Testis (tissue), 3 donors: ENCODE measurements around the gene EEF1G. TPM values are rescaled to one million over a fixed set of nuclear protein-coding genes. Genes with fewer than 3 reads are reported as not detected.

Experiments
- DNase-seq: peaks from one replicate; pipeline ENCODE4 v3.0.0-alpha.2; 2019
- H3K27ac ChIP-seq, 2 donors: fragments of 200-600 bp; sonication (generic); one replicate each; pipeline ENCODE4 v1.5.1; 2019
- H3K27me3 ChIP-seq: fragments of 200-600 bp; sonication (generic); one replicate; pipeline ENCODE4 v1.5.1; 2019
- H3K36me3 ChIP-seq: fragments of 200-600 bp; sonication (generic); one replicate; pipeline ENCODE4 v1.5.1; 2017; ENCODE audit warnings: low read depth; ENCODE audit errors: missing control alignments
- H3K4me1 ChIP-seq: fragments of 200-600 bp; sonication (generic); one replicate; pipeline ENCODE4 v1.5.1; 2019
- H3K4me3 ChIP-seq, 2 donors: fragments of 200-600 bp; sonication (generic); one replicate each; pipeline ENCODE4 v1.5.1; 2017 to 2019
- H3K9me3 ChIP-seq: fragments of 200-600 bp; sonication (generic); one replicate; pipeline ENCODE4 v1.5.1; 2017
- POLR2A ChIP-seq: fragments of 450-650 bp; IDR thresholded peaks from one replicate; pipeline ENCODE4 v1.6.1; 2017; ENCODE audit warnings: antibody characterized with exemption, mild to moderate bottlenecking, moderate library complexity
- WGBS, 2 donors: methylation state at CpG; one replicate each; pipeline ENCODE4 v1.1.5; 2018; 5-methylcytosine and 5-hydroxymethylcytosine counted together
- intact Hi-C: fragments of 100-400 bp; cut with DNase I; formaldehyde crosslinking; loops from one replicate; pipeline ENCODE4 v1.15.1; 2023; ENCODE audit warnings: low total_unique reads
- polyA plus RNA-seq: library from polyadenylated mRNA; stranded (reverse); fragments of 350-450 nt; fragmentation: Illumina TruSeq; extraction: RNeasy Lipid Tissue Mini Kit (QIAGEN cat#74804); gene quantifications from one replicate; pipeline ENCODE4 v1.2.3, GENCODE V29; 2014; ENCODE audit warnings: low read depth, low replicate concordance; ENCODE audit not compliant: insufficient read depth
- total RNA-seq, 2 donors: library from RNA; depleted of rRNA; stranded (reverse); fragments of >200 nt; gene quantifications; one replicate each; pipeline ENCODE4 v1.2.3, GENCODE V29; 2016
- TF ChIP-seq, protein P1 (sequence below), 3 experiments: fragments of 450-650 bp in 2 of 3; fragments of 200-600 bp in 1 of 3; sonication (generic) in 1 of 3; IDR thresholded peaks; one replicate each; pipeline ENCODE4 v1.5.1; 2016 to 2019; ENCODE audit warnings: antibody characterized with exemption in 3 of 3, mild to moderate bottlenecking in 2 of 3, moderate library complexity in 1 of 3

The EEF1G gene
- total and polyA plus RNA-seq, 3 donors from 2014 or later: 607 to 1,165 (median 868) TPM

DNA sequence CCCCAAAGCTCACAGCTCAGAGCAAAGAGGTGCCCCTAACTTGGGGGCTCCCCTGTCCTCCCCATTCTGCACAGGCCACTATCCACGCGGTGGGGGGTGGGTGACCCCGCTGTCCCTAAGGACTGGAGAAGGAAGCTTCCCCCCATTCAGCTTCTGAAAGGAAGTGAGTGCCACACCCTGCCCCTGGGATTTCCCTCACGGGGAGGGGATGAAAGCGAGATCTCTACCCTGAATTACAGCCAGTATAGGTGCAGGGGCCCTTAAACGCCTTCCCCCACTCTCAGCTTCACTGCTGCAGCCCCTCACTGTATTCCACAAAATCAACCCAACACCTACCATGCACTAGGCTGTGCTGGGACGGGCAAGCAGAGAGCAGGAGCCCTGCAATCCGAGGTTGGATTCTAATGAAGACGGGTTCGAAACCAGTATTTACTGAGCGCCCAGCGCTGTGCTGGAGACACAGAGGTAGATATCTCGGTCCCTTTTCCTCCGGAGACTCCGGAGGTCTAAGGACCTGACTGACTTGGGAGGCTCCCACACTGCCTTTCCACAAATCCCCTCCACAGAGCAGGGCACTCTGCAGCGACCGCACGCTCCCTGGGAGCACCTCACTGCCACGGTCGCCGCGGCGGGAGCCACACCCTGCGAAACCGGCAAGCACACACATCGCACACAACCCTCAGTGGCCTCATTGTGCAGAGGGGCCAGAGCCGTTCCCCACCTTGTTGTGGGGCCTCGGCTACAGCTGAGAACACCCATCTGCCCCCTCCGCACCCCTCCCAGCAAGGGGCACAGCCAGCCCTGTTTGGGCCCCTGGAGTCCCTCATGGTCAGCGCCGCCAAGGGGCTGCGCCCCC is 28.9 kb downstream of the EEF1G start:
- no peak for TF ChIP-seq POLR2A
- TF ChIP-seq, protein P1, sequence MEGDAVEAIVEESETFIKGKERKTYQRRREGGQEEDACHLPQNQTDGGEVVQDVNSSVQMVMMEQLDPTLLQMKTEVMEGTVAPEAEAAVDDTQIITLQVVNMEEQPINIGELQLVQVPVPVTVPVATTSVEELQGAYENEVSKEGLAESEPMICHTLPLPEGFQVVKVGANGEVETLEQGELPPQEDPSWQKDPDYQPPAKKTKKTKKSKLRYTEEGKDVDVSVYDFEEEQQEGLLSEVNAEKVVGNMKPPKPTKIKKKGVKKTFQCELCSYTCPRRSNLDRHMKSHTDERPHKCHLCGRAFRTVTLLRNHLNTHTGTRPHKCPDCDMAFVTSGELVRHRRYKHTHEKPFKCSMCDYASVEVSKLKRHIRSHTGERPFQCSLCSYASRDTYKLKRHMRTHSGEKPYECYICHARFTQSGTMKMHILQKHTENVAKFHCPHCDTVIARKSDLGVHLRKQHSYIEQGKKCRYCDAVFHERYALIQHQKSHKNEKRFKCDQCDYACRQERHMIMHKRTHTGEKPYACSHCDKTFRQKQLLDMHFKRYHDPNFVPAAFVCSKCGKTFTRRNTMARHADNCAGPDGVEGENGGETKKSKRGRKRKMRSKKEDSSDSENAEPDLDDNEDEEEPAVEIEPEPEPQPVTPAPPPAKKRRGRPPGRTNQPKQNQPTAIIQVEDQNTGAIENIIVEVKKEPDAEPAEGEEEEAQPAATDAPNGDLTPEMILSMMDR (IDR thresholded peaks at IDR 0.05): no peak
- no peak for DNase-seq
- WGBS, 2 donors: 7 to 29% methylated on average over 5 to 32 of the region's 32 CpGs
- H3K4me1 ChIP-seq: peaks cover 58% of the 10 kb centered on the region
- no peaks in the 10 kb centered on the region for H3K27me3 ChIP-seq
- no peaks in the 10 kb centered on the region for H3K9me3 ChIP-seq
- H3K4me3 ChIP-seq: peak overlapping the region; percentile 86 to 93
- intact Hi-C loops: loop anchor here (5.0 to 10.0 kb wide), 2 partner anchors 113 to 150 kb away; no protein-coding TSS in a partner anchor
- H3K27ac ChIP-seq: peak overlapping the region; percentile 84 to 95
- H3K36me3 ChIP-seq: no peaks in the 10 kb centered on the region

DNA sequence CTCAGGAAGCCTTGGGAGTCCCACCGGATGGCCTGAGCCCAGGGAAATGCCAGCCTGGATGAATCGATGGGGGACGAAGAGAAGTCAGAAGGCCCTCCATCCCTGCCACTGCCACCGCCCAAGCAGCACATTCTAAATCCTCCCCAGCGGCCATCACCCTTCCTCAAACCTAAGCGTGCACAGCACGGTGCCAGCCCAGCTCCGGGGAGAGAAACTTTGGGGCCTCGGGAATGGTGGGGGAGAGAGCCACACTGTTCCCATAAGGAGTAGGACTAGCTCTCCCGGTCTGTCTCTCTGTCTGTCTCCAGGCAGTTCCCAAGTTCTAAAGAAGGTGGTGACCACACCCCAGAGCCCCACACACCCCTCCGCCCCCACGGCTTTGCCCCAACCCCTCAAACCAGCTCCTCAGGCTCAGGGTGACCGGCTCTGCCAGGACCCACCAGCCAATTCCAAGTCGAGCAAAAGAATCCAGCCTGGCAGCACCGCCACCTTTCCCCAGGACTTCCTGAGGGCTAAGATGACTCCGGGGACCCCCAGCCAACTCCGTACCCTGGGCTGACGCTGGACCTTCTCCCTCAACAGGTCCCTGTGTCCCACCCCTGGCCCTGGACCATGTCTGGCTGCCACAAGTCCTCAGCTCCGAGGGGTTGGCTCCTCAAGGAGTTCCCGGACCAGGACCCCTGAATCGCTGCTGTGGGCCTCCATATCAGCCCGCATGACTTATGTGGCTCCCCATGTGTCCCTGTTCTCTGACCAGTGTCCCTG is 29.8 kb downstream of the EEF1G start:
- intact Hi-C loops: loop anchor here (5.0 to 10.0 kb wide), 2 partner anchors 112 to 149 kb away; no protein-coding TSS in a partner anchor
- no peak for DNase-seq
- Histone ChIP-seq H3K36me3 (no peaks in the 10 kb centered on the region), H3K27ac (peak overlapping the region; percentile 74 to 95), H3K4me3 (peak overlapping the region; percentile 86 to 93), H3K4me1 (peaks cover 58% of the 10 kb centered on the region), H3K9me3 (no peaks in the 10 kb centered on the region), H3K27me3 (no peaks in the 10 kb centered on the region)
- 29 to 51% methylated on average over 13 to 22 of the region's 22 CpGs for WGBS, 2 donors
- TF ChIP-seq, protein P1 (IDR thresholded peaks at IDR 0.05): no peak
- no peak for TF ChIP-seq POLR2A

DNA sequence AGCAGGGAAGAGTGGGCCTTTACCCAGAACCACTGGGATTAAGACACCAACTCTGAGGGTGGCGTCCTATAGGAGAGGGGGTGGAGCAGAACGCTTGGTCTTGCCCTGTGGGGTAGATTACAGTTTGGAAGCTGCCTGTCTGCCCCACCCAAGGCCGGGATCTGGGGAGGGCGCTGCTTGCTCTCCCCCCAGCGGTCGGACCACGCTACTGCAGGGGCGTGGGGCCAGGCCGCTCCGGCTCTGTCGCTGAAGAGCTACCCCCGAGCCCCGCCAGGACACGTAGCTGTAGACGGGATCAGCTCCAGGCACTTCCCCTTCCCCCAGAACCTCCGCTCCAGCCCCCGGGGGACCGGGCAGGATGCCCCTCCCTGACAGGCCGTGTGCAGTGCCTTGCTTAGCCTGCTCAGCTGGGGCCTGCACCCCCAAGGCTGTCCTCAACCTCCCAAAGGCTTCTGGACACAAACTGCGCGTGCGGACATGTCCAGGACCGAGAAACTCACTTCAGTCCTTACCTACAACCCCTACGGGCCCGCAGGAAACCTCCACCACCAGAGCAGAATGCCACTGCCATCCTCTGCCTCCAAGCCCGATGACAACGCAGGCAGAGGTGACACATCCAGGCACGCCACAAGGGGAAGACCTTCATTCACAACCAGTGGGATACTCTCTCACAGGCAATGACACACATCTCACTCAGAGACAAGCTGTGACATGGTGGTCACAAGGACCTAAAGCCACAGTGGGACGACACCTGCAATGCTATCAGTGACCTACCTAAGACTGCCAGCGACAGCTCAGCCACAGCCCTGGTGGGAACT is 30.7 kb downstream of the EEF1G start:
- intact Hi-C loops: loop anchor here (5.0 to 10.0 kb wide), 2 partner anchors 111 to 148 kb away; no protein-coding TSS in a partner anchor

More for the DNA sequence above, 30.7 kb downstream of the EEF1G start:
- WGBS, 2 donors: 24 to 33% methylated on average over 21 to 29 of the region's 30 CpGs
- Histone ChIP-seq H3K27me3 (no peaks in the 10 kb centered on the region), H3K9me3 (no peaks in the 10 kb centered on the region), H3K4me3 (peak overlapping the region in 1 of 2 donors; percentile 86), H3K27ac (peak overlapping the region; percentile 74 to 95), H3K36me3 (no peaks in the 10 kb centered on the region), H3K4me1 (peaks cover 58% of the 10 kb centered on the region)
- DNase-seq: peak; percentile 81
- TF ChIP-seq, protein P1 (IDR thresholded peaks at IDR 0.05): peak; percentile 97 to 99 (median 98)
- TF ChIP-seq POLR2A: no peak
